Endothelial cell (in vitro differentiated cells): ENCODE measurements around the gene C19orf47. TPM values are rescaled to one million over a fixed set of nuclear protein-coding genes. Genes with fewer than 3 reads are reported as not detected.

Experiments
- DNase-seq: peaks from one replicate; pipeline ENCODE4 v3.0.0; 2021; ENCODE audit warnings: low spot score
- H3K27ac Mint-ChIP-seq: one replicate; pipeline ENCODE4 v1.8.0; 2021; ENCODE audit warnings: mixed read lengths, inconsistent platforms; ENCODE audit not compliant: unreplicated experiment
- H3K27me3 Mint-ChIP-seq: one replicate; pipeline ENCODE4 v1.8.0; 2021; ENCODE audit warnings: mild to moderate bottlenecking, moderate library complexity, mixed read lengths, inconsistent platforms; ENCODE audit not compliant: unreplicated experiment
- H3K36me3 Mint-ChIP-seq: one replicate; pipeline ENCODE4 v1.8.0; 2021; ENCODE audit warnings: mild to moderate bottlenecking, low read depth, mixed read lengths, inconsistent platforms; ENCODE audit not compliant: unreplicated experiment
- H3K4me1 Mint-ChIP-seq: one replicate; pipeline ENCODE4 v1.8.0; 2021; ENCODE audit warnings: mild to moderate bottlenecking, mixed read lengths, inconsistent platforms; ENCODE audit not compliant: unreplicated experiment
- H3K4me3 Mint-ChIP-seq: one replicate; pipeline ENCODE4 v1.8.0; 2021; ENCODE audit warnings: mild to moderate bottlenecking, mixed read lengths, inconsistent platforms; ENCODE audit not compliant: unreplicated experiment
- H3K9me3 Mint-ChIP-seq: one replicate; pipeline ENCODE4 v1.8.0; 2021; ENCODE audit warnings: mixed read lengths, inconsistent platforms; ENCODE audit not compliant: unreplicated experiment
- total RNA-seq: library from RNA; stranded (reverse); fragmentation: NEBNext Ultra II Directional; extraction: Animal tissue kit (Norgen Biotek cat#: 25700); gene quantifications from one replicate; pipeline ENCODE4 v1.2.1, GENCODE V29; 2021; ENCODE audit not compliant: unreplicated experiment
- TF ChIP-seq, protein P1 (sequence below): fragments of 200-600 bp; sonication (generic); IDR thresholded peaks from one replicate; pipeline ENCODE4 v1.5.0; 2021; ENCODE audit warnings: antibody characterized with exemption; ENCODE audit not compliant: unreplicated experiment

The C19orf47 gene
- total RNA-seq, 1 donor from 2014 or later, result 17.9 TPM

DNA sequence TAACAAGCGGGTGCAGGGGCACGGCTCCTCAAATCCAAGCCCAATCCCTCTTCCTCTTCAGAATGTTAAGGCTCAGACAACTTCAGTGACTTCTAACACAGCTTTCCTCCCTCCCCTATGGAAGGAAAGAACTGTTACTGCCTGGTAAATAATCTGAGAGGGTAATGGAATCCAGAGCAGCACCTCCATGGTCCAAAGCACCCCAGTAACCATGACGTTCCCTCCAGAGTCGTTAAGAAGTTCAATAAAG, 64.0 kb downstream of the C19orf47 start:
- DNase-seq, result no peak
- TF ChIP-seq, protein P1, sequence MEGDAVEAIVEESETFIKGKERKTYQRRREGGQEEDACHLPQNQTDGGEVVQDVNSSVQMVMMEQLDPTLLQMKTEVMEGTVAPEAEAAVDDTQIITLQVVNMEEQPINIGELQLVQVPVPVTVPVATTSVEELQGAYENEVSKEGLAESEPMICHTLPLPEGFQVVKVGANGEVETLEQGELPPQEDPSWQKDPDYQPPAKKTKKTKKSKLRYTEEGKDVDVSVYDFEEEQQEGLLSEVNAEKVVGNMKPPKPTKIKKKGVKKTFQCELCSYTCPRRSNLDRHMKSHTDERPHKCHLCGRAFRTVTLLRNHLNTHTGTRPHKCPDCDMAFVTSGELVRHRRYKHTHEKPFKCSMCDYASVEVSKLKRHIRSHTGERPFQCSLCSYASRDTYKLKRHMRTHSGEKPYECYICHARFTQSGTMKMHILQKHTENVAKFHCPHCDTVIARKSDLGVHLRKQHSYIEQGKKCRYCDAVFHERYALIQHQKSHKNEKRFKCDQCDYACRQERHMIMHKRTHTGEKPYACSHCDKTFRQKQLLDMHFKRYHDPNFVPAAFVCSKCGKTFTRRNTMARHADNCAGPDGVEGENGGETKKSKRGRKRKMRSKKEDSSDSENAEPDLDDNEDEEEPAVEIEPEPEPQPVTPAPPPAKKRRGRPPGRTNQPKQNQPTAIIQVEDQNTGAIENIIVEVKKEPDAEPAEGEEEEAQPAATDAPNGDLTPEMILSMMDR, result no peak
- Mint-ChIP-seq H3K4me3 (peak overlapping the region; percentile 97), H3K27me3 (peaks cover 10% of the 10 kb centered on the region), H3K27ac (peak overlapping the region; percentile 95), H3K4me1 (peaks cover 19% of the 10 kb centered on the region), H3K9me3 (no peaks in the 10 kb centered on the region), H3K36me3 (peaks cover 4% of the 10 kb centered on the region)

DNA sequence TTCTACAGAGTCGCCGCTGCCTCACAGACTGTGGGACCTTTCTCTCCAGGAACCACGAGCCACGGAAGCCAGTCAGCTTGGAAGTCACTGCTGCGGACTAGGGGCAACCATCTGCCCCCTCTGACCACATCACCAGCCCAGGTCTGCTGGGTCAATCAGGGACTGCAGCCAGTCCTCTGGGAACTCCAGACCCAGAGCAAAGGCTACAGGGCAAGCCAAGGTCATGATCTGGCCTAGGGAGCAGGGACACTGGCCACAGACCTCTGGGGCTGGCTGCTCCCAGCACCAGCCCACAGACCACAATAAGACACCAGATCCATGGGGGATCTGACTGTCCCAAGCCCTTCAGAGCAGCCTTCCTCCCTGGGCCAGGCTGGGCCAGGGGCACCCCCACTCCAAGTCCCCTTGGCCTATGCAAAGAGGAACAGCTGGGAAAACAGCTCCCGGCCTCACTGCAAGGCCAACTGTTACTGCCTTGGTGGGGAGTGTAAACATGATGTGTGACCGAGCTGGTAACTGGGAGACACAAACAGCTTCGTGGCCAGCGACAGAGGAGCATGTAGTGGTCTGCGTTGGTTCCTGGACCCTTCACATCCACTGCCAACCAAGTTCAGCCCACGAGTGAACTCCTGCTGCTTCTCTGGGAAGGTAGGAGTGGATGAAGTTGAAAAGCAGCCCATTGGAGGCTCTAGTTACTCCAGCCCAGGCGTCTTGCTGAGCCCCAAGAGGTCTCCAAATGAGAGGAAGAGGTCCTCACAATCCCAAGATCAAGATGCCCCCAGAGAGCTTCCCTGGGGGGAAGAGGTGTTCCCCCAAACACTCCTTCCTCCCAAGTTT, 64.6 kb downstream of the C19orf47 start:
- Mint-ChIP-seq H3K27me3 (peaks cover 10% of the 10 kb centered on the region), H3K27ac (peak overlapping the region; percentile 95), H3K9me3 (no peaks in the 10 kb centered on the region), H3K36me3 (peaks cover 4% of the 10 kb centered on the region), H3K4me1 (peaks cover 19% of the 10 kb centered on the region), H3K4me3 (peak overlapping the region; percentile 97)
- no peak for DNase-seq
- TF ChIP-seq, protein P1, result no peak

DNA sequence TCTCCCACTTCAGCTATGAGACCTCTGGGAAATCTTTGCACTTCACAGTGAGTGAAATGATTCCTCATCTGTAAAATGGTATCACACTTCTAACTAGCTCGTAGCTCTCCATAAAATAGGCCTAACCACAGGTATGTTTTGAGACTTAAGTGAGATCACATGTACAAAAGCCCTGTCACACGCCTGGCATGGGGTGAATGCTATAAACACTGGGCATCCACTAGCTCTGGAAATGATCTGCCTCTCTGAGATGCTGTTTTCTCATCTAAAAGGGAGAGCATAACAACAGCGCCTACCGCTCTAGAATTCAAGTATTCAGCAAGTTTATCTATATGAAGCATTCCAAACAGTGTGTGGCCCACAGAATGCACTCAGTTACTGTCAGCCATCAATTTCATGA, 65.3 kb downstream of the C19orf47 start:
- H3K4me3 Mint-ChIP-seq, result peak overlapping the region; percentile 13
- peak overlapping the region; percentile 38 for H3K27ac Mint-ChIP-seq

DNA sequence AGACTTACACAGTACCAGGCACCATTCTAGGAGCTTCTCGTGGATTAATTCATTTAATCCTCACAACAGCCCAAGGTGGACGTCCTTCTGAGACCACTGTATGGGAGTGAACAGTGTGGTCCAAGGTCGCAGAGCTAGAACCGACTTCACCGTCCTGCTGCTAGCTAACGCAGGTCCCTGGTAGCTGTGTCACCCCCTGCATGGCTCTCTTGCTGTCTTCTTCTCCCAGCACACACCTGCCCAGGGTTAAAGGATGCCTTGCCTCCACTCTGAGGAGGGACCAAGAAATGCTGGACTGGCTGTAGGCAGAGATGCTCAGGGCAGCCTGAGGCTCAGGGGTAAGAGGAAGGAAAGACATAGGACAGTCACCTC, 66.0 kb downstream of the C19orf47 start:
- Mint-ChIP-seq H3K4me1 (peaks cover 19% of the 10 kb centered on the region), H3K27me3 (peaks cover 10% of the 10 kb centered on the region), H3K4me3 (no peak overlapping the region), H3K9me3 (no peaks in the 10 kb centered on the region), H3K27ac (no peak overlapping the region), H3K36me3 (peaks cover 9% of the 10 kb centered on the region)
- TF ChIP-seq, protein P1, result no peak
- no peak for DNase-seq

More for the DNA sequence above, 65.3 kb downstream of the C19orf47 start:
- H3K9me3 Mint-ChIP-seq, result no peaks in the 10 kb centered on the region
- peaks cover 4% of the 10 kb centered on the region for H3K36me3 Mint-ChIP-seq
- DNase-seq, result no peak
- TF ChIP-seq, protein P1, result no peak
- H3K27me3 Mint-ChIP-seq, result peaks cover 10% of the 10 kb centered on the region
- H3K4me1 Mint-ChIP-seq, result peaks cover 19% of the 10 kb centered on the region

DNA sequence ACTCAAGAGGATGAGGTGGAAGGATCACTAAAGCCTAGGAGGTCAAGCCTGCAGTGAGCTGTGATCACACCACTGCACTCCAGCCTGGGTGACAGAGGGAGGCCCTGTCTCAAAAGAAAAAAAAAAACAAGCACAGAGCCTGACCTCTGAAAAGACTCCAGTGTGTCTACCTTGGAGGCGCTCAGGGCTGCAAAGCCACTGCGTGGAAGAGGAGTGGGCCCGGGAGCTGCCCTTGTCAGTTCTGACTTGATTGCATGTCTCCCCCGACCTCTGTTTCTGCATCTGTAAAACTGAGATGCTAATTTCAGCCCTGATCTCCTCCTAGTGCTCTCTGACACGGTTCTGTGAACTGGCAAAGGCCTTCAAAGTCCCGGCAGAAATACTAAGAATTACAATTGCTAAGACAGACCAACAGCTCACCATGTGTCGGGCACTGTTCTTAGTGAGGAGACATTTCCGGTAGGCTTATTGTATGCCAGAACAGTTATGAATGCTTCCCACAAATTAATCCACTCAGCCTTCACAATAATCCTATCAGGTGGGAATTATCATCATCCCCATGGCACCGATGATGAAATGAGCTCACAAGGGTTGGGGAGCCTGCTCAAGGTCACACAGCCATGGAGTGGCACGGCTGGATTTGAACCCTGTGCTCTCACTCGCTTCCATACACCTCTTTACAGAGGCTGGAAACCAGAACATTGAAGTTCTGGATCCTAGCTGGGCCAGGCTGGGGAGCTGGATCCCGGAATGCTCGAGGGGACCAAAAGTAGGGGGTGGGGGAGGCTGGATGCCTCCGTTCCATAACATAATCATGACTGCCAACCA, 66.6 kb downstream of the C19orf47 start:
- H3K9me3 Mint-ChIP-seq, result no peaks in the 10 kb centered on the region
- no peak overlapping the region for H3K27ac Mint-ChIP-seq
- no peak for DNase-seq
- peaks cover 15% of the 10 kb centered on the region for H3K4me1 Mint-ChIP-seq
- TF ChIP-seq, protein P1, result no peak
- no peak overlapping the region for H3K4me3 Mint-ChIP-seq
- H3K27me3 Mint-ChIP-seq, result peaks cover 10% of the 10 kb centered on the region
- peaks cover 9% of the 10 kb centered on the region for H3K36me3 Mint-ChIP-seq
